DND-41 (cell line): ENCODE results near the gene TSPAN11.

Source experiments
- ATAC-seq: fragments of 200-7000 bp; cut with Tn5 transposase; 3 replicates; pipeline ENCODE4 v1.9.1; 2021; ENCODE audit warnings: low read depth; ENCODE audit not compliant: insufficient read depth
- DNase-seq: peaks from one replicate; pipeline ENCODE4 v3.0.0-alpha.2; 2020
- H2AFZ ChIP-seq: 2 replicates; pipeline ENCODE4 v1.6.0; 2012; ENCODE audit warnings: low read depth, low read length
- H3K27ac ChIP-seq: 2 replicates; pipeline ENCODE4 v1.5.1; 2012; ENCODE audit warnings: low read length, inconsistent platforms
- H3K27me3 ChIP-seq: fragments of 200-600 bp; sonication (generic); 2 replicates; pipeline ENCODE4 v1.6.0; 2012; ENCODE audit warnings: low read length, mild to moderate bottlenecking, inconsistent platforms; ENCODE audit not compliant: insufficient read depth, poor library complexity
- H3K36me3 ChIP-seq: 2 replicates; pipeline ENCODE4 v1.5.1; 2012; ENCODE audit warnings: low read length, inconsistent platforms; ENCODE audit not compliant: insufficient read depth
- H3K4me1 ChIP-seq: 2 replicates; pipeline ENCODE4 v1.5.1; 2012; ENCODE audit warnings: mild to moderate bottlenecking, low read length; ENCODE audit not compliant: insufficient read depth
- H3K4me2 ChIP-seq: 2 replicates; pipeline ENCODE4 v1.6.0; 2012; ENCODE audit warnings: mild to moderate bottlenecking, moderate library complexity, low read length, inconsistent platforms; ENCODE audit not compliant: insufficient read depth
- H3K4me3 ChIP-seq, 2 experiments: fragments of 200-600 bp in 1 of 2; shearing (Covaris generic) in 1 of 2; 2 replicates each; pipeline ENCODE4 v1.5.1; 2012 to 2016; ENCODE audit warnings: inconsistent platforms in 2 of 2, low read length in 2 of 2, mild to moderate bottlenecking in 2 of 2, low read depth in 1 of 2, moderate library complexity in 1 of 2
- H3K79me2 ChIP-seq: 2 replicates; pipeline ENCODE4 v1.6.0; 2012; ENCODE audit warnings: low read length, inconsistent platforms; ENCODE audit not compliant: insufficient read depth
- H3K9ac ChIP-seq: 2 replicates; pipeline ENCODE4 v1.6.0; 2012; ENCODE audit warnings: low read depth, mild to moderate bottlenecking, inconsistent platforms, low read length, moderate library complexity
- H3K9me3 ChIP-seq: 2 replicates; pipeline ENCODE4 v1.5.1; 2012; ENCODE audit warnings: low read length, moderate library complexity, mild to moderate bottlenecking, inconsistent platforms; ENCODE audit not compliant: insufficient read depth, severe bottlenecking
- H4K20me1 ChIP-seq: 2 replicates; pipeline ENCODE4 v1.6.0; 2012; ENCODE audit warnings: low read length; ENCODE audit not compliant: insufficient read depth
- CTCF ChIP-seq: IDR thresholded peaks from 2 replicates; pipeline ENCODE4 v1.5.1; 2012; ENCODE audit warnings: borderline replicate concordance, low read length, moderate library complexity, mild to moderate bottlenecking; ENCODE audit not compliant: poor library complexity, severe bottlenecking; ENCODE audit errors: extremely low read depth
- EZH2 ChIP-seq: IDR thresholded peaks from 3 replicates; pipeline ENCODE4 v1.6.1; 2012; ENCODE audit warnings: borderline replicate concordance, low read depth, mild to moderate bottlenecking, moderate library complexity, low read length, inconsistent platforms; ENCODE audit not compliant: severe bottlenecking

Gene TSPAN11

GRCh38 chr12:31033146-31033545, 106.6 kb downstream of the TSPAN11 start:
- no peak overlapping the region for H3K27ac ChIP-seq
- H3K4me1 ChIP-seq, result peaks cover 8% of the 10 kb centered on the region
- no peak overlapping the region for H3K9ac ChIP-seq
- H3K4me3 ChIP-seq, result no peak overlapping the region
- ATAC-seq (no peak), DNase-seq (no peak)
- no peak overlapping the region for H2AFZ ChIP-seq
- TF ChIP-seq CTCF (no peak), EZH2 (no peak)
- no peaks in the 10 kb centered on the region for H3K79me2 ChIP-seq
- H3K9me3 ChIP-seq, result no peaks in the 10 kb centered on the region
- H3K27me3 ChIP-seq, result no peaks in the 10 kb centered on the region
- no peaks in the 10 kb centered on the region for H4K20me1 ChIP-seq
- H3K4me2 ChIP-seq, result no peak overlapping the region
- H3K36me3 ChIP-seq, result no peaks in the 10 kb centered on the region

GRCh38 chr12:31033681-31034080, 107.1 kb downstream of the TSPAN11 start:
- Histone ChIP-seq H3K4me2 (no peak overlapping the region), H3K4me3 (no peak overlapping the region), H3K27me3 (no peaks in the 10 kb centered on the region), H3K36me3 (no peaks in the 10 kb centered on the region), H3K4me1 (peaks cover 8% of the 10 kb centered on the region), H4K20me1 (no peaks in the 10 kb centered on the region), H3K9ac (no peak overlapping the region), H3K9me3 (no peaks in the 10 kb centered on the region), H3K79me2 (no peaks in the 10 kb centered on the region), H2AFZ (no peak overlapping the region), H3K27ac (no peak overlapping the region)
- no peak for TF ChIP-seq EZH2
- no peak for TF ChIP-seq CTCF
- DNase-seq (no peak), ATAC-seq (no peak)

- Histone ChIP-seq H3K27ac (no peak overlapping the region), H3K4me2 (no peak overlapping the region), H4K20me1 (no peaks in the 10 kb centered on the region), H3K79me2 (no peaks in the 10 kb centered on the region), H3K4me3 (no peak overlapping the region), H3K27me3 (no peaks in the 10 kb centered on the region), H3K9ac (no peak overlapping the region), H3K36me3 (no peaks in the 10 kb centered on the region), H3K4me1 (peaks cover 8% of the 10 kb centered on the region), H3K9me3 (no peaks in the 10 kb centered on the region), H2AFZ (no peak overlapping the region)
- ATAC-seq (no peak), DNase-seq (no peak)
- TF ChIP-seq EZH2 (no peak), CTCF (no peak)
Observed at GRCh38 chr12:31034372-31034771, 107.8 kb downstream of the TSPAN11 start.

GRCh38 chr12:31035226-31035625, 108.7 kb downstream of the TSPAN11 start:
- DNase-seq (no peak), ATAC-seq (no peak)
- Histone ChIP-seq H3K4me2 (no peak overlapping the region), H3K79me2 (no peaks in the 10 kb centered on the region), H2AFZ (no peak overlapping the region), H3K9ac (no peak overlapping the region), H3K36me3 (no peaks in the 10 kb centered on the region), H3K27me3 (no peaks in the 10 kb centered on the region), H3K4me1 (peaks cover 8% of the 10 kb centered on the region), H3K4me3 (no peak overlapping the region), H3K27ac (no peak overlapping the region), H4K20me1 (no peaks in the 10 kb centered on the region), H3K9me3 (no peaks in the 10 kb centered on the region)
- no peak for TF ChIP-seq EZH2
- no peak for TF ChIP-seq CTCF
